HS-27A (cell line): ENCODE results near the gene DNAL4.
"Not testable (repeated sequence)": the region's sequence is repeated elsewhere in the genome, so short reads cannot be mapped to it uniquely, and the experiment has no call there.

ENCODE experiments used
- DNase-seq: peaks from one replicate; pipeline ENCODE4 v3.0.0-alpha.2; 2012; ENCODE audit warnings: low read depth, missing footprints

Gene DNAL4

GRCh38 chr22:38827510-38827909 is 33.6 kb upstream of the DNAL4 start:
- no peak for DNase-seq

GRCh38 chr22:38826801-38827200 is 32.9 kb upstream of the DNAL4 start:
- DNase-seq, result no peak

- DNase-seq, result no peak
These were observed 32.4 kb upstream of the DNAL4 start for GRCh38 chr22:38826386-38826785.

GRCh38 chr22:38824585-38824984 is 30.6 kb upstream of the DNAL4 start:
- DNase-seq, result peak; percentile 27

GRCh38 chr22:38823637-38824036 is 29.7 kb upstream of the DNAL4 start:
- no peak for DNase-seq

- no peak for DNase-seq
These were observed 29.1 kb upstream of the DNAL4 start for GRCh38 chr22:38823076-38823475.

GRCh38 chr22:38820020-38820419 is 26.1 kb upstream of the DNAL4 start:
- no peak for DNase-seq

- no peak for DNase-seq
These were observed 25.5 kb upstream of the DNAL4 start for GRCh38 chr22:38819387-38819940.

GRCh38 chr22:38817196-38817595 is 23.3 kb upstream of the DNAL4 start:
- no peak for DNase-seq

- DNase-seq, result no peak
These were observed 21.9 kb upstream of the DNAL4 start for GRCh38 chr22:38815842-38816241.

- no peak for DNase-seq
These were observed 17.3 kb upstream of the DNAL4 start for GRCh38 chr22:38811241-38811640.

GRCh38 chr22:38805041-38805593 is 11.2 kb upstream of the DNAL4 start:
- DNase-seq, result not testable (repeated sequence)

GRCh38 chr22:38802671-38803121 is 8.8 kb upstream of the DNAL4 start:
- DNase-seq, result peak; percentile 62

GRCh38 chr22:38799265-38800002 is 5.5 kb upstream of the DNAL4 start:
- no peak for DNase-seq

- no peak for DNase-seq
These were observed 4.6 kb upstream of the DNAL4 start for GRCh38 chr22:38798496-38798895.

- no peak for DNase-seq
These were observed 2.5 kb upstream of the DNAL4 start for GRCh38 chr22:38796262-38796957.

- DNase-seq, result no peak
These were observed 1.6 kb upstream of the DNAL4 start for GRCh38 chr22:38795569-38795968.

- DNase-seq, result no peak
These were observed 626 bp downstream of the DNAL4 start for GRCh38 chr22:38793317-38793716.

- no peak for DNase-seq
These were observed 1.1 kb downstream of the DNAL4 start for GRCh38 chr22:38792833-38793232.

GRCh38 chr22:38789606-38790005 is 4.3 kb downstream of the DNAL4 start:
- DNase-seq, result no peak

- no peak for DNase-seq
These were observed 5.1 kb downstream of the DNAL4 start for GRCh38 chr22:38788846-38789245.

GRCh38 chr22:38788021-38788816 is 5.7 kb downstream of the DNAL4 start:
- DNase-seq, result no peak
